Heart right ventricle (tissue), 16 donors: ENCODE results near the gene MAP3K5. TPM values are rescaled to one million over a fixed set of nuclear protein-coding genes. Genes with fewer than 3 reads are reported as not detected.

Experiments used
- ATAC-seq, 8 donors: fragments of 200-7000 bp; cut with Tn5 transposase; one replicate each; pipeline ENCODE4 v1.9.1; 2020; ENCODE audit warnings: mild to moderate bottlenecking in 8 of 8, moderate library complexity in 8 of 8, moderate number of reproducible peaks in 1 of 8
- DNase-seq, 2 donors: peaks; one replicate each; pipeline ENCODE4 v3.0.0-alpha.2; 2020
- H3K27ac ChIP-seq, 10 donors: fragments of 200-600 bp; sonication (generic) in 2 of 10; one replicate each; pipeline versions ENCODE4 v1.5.0 to v1.8.0; 2020 to 2022; ENCODE audit warnings: mild to moderate bottlenecking in 3 of 10
- H3K27me3 ChIP-seq, 7 donors: fragments of 200-600 bp; one replicate each; pipeline ENCODE4 v1.8.0; 2021 to 2022; ENCODE audit warnings: mild to moderate bottlenecking in 2 of 7
- H3K36me3 ChIP-seq, 9 donors: fragments of 200-600 bp; sonication (generic) in 1 of 9; one replicate each; pipeline versions ENCODE4 v1.5.0 to v1.8.0; 2020 to 2022; ENCODE audit warnings: mild to moderate bottlenecking in 2 of 9
- H3K4me1 ChIP-seq, 9 donors: fragments of 200-600 bp; sonication (generic) in 1 of 9; one replicate each; pipeline versions ENCODE4 v1.5.0 to v1.8.0; 2020 to 2022; ENCODE audit warnings: mild to moderate bottlenecking in 4 of 9
- H3K4me3 ChIP-seq, 10 donors: fragments of 200-600 bp; sonication (generic) in 2 of 10; one replicate each; pipeline versions ENCODE4 v1.5.0 to v1.8.0; 2020 to 2022; ENCODE audit warnings: mild to moderate bottlenecking in 7 of 10, moderate library complexity in 2 of 10
- H3K9me3 ChIP-seq, 11 donors: fragments of 200-600 bp in 10 of 11; sonication (generic) in 2 of 11; one replicate each; pipeline versions ENCODE4 v1.5.0 to v1.8.0; 2013 to 2022; ENCODE audit warnings: mild to moderate bottlenecking in 2 of 11, control low read depth in 1 of 11, moderate library complexity in 1 of 11
- CTCF ChIP-seq, 9 donors: fragments of 200-600 bp; sonication (generic) in 2 of 9; IDR thresholded peaks; one replicate each; pipeline versions ENCODE4 v1.5.0 to v1.8.0; 2021 to 2022; ENCODE audit warnings: antibody characterized with exemption in 9 of 9, mild to moderate bottlenecking in 5 of 9, moderate library complexity in 1 of 9
- WGBS, 2 donors: extraction: QIAGEN DNeasy Blood & Tissue Kit; methylation state at CpG; one replicate each; pipeline ENCODE4 v1.1.7; 2013; ENCODE audit warnings: inconsistent platforms in 1 of 2; 5-methylcytosine and 5-hydroxymethylcytosine counted together
- intact Hi-C, 10 donors: fragments of 100-400 bp; cut with DNase I; formaldehyde crosslinking; loops; one replicate each; pipeline versions ENCODE4 v1.11.1 to v1.14.2; 2022
- polyA plus RNA-seq, 2 donors: library from polyadenylated mRNA; stranded (reverse); fragments of 200-250 nt; gene quantifications; one replicate each; pipeline ENCODE4 v1.2.3, GENCODE V29; 2013
- total RNA-seq, 10 donors: library from RNA; stranded (reverse); fragmentation: NEBNext Ultra II Directional in 3 of 10; extraction: Animal tissue kit (Norgen Biotek cat#: 25700) in 3 of 10; gene quantifications; one replicate each; pipeline versions ENCODE4 v1.2.1 to v1.2.4, GENCODE V29; 2021 to 2023
- donor health status: Arrhythmogenic right ventricular cardiomyopathy.
- donor health status: ischemic (EF 13 %, LVEDD 7.1; RV severe dilation, severe dysfunction).
- donor health status: healthy with polysubstance abuse.
- donor health status: DM: no; HTN: yes; CAD: no.
- donor health status: DM: no; HTN: no; CAD: no.
- donor health status: ischemic (EF 25% LVEDD 6.9; RV normal size, moderate dysfunction).
- donor health status: ischemic (EF 25% LVEDD 5.7; RV mildly dilated, moderate dysfunction).
- donor health status: healthy.
- donor health status: DM: yes; HTN: yes; CAD: no.
- donor health status: Ischemic cardiomyopathy.
- donor health status: ischemic (EF 35%, LVEDD 5.7; RV mildly dilated, moderate dysfunction).
- donor health status: nonischemic (EF 11% LVEDD 7.7; RV severe dilation, severe dysfunction).
- donor health status: DM: yes; HTN: yes; CAD: no.
- donor health status: PGD.
- donor health status: ischemic (EF 29% LVEDD 5.4; RV normal size, mild dysfunction).
- donor health status: nonischemic (EF 23%, LVEDD 6.1; RV moderate dilation, normal function).

Gene MAP3K5
- total and polyA plus RNA-seq, 12 donors: 5.1 to 35.7 (median 27.8) TPM

GRCh38 chr6:136641873-136642465 lies 150.3 kb downstream of the MAP3K5 start:
- ATAC-seq (no peak), DNase-seq (no peak)
- no peak overlapping the region for H3K27ac ChIP-seq
- H3K36me3 ChIP-seq: peaks cover 0 to 31% (median 0%) of the 10 kb centered on the region in 9 donors
- no peaks in the 10 kb centered on the region for H3K27me3 ChIP-seq
- TF ChIP-seq CTCF (IDR thresholded peaks at IDR 0.05): no peak
- H3K9me3 ChIP-seq: no peaks in the 10 kb centered on the region
- no peak overlapping the region for H3K4me3 ChIP-seq
- peaks cover 2 to 43% (median 32%) of the 10 kb centered on the region in 9 donors for H3K4me1 ChIP-seq
- WGBS, 2 donors: 94 to 95% methylated on average over 3 of the region's 3 CpGs
- intact Hi-C loops: loop anchor here in 1 of 10 donors (10.0 kb wide), 1 partner anchor 73 kb away; no protein-coding TSS in a partner anchor

- Histone ChIP-seq H3K9me3 (no peaks in the 10 kb centered on the region), H3K4me3 (no peak overlapping the region), H3K27ac (no peak overlapping the region), H3K36me3 (peaks cover 0 to 39% (median 0%) of the 10 kb centered on the region in 9 donors), H3K27me3 (no peaks in the 10 kb centered on the region), H3K4me1 (peaks cover 2 to 35% (median 24%) of the 10 kb centered on the region in 9 donors)
- ATAC-seq: no peak
- intact Hi-C loops: loop anchor here in 1 of 10 donors (10.0 kb wide), 1 partner anchor 74 kb away; no protein-coding TSS in a partner anchor
- DNase-seq: no peak
- TF ChIP-seq CTCF (IDR thresholded peaks at IDR 0.05): no peak
- WGBS, 2 donors: 84 to 85% methylated on average over 3 of the region's 3 CpGs
These were observed 151.1 kb downstream of the MAP3K5 start for GRCh38 chr6:136641166-136641565.

- intact Hi-C loops: loop anchor here in 1 of 10 donors (10.0 kb wide), 1 partner anchor 74 kb away; no protein-coding TSS in a partner anchor
- peak in 1 of 8 donors; percentile 41 for ATAC-seq
These were observed 152.0 kb downstream of the MAP3K5 start for GRCh38 chr6:136640132-136640915.

More at GRCh38 chr6:136640132-136640915, 152.0 kb downstream of the MAP3K5 start:
- no peak for TF ChIP-seq CTCF (IDR thresholded peaks at IDR 0.05)
- Histone ChIP-seq H3K9me3 (no peaks in the 10 kb centered on the region), H3K4me1 (peaks cover 0 to 27% (median 16%) of the 10 kb centered on the region in 9 donors), H3K4me3 (no peak overlapping the region), H3K27ac (no peak overlapping the region), H3K36me3 (peaks cover 0 to 47% (median 0%) of the 10 kb centered on the region in 9 donors), H3K27me3 (no peaks in the 10 kb centered on the region)
- WGBS, 2 donors: 81 to 82% methylated on average over 5 of the region's 5 CpGs
- no peak for DNase-seq
